ENCODE results near the gene DCAF17. TPM values are rescaled to one million over a fixed set of nuclear protein-coding genes. Genes with fewer than 3 reads are reported as not detected.

The DCAF17 gene
- total and polyA plus RNA-seq, 2 of the 13 experiments (the other 11 are each of a cell fraction or from before 2014, with no cell fraction given) = 13.7 to 30.0 TPM

- TF ChIP-seq, protein P1, sequence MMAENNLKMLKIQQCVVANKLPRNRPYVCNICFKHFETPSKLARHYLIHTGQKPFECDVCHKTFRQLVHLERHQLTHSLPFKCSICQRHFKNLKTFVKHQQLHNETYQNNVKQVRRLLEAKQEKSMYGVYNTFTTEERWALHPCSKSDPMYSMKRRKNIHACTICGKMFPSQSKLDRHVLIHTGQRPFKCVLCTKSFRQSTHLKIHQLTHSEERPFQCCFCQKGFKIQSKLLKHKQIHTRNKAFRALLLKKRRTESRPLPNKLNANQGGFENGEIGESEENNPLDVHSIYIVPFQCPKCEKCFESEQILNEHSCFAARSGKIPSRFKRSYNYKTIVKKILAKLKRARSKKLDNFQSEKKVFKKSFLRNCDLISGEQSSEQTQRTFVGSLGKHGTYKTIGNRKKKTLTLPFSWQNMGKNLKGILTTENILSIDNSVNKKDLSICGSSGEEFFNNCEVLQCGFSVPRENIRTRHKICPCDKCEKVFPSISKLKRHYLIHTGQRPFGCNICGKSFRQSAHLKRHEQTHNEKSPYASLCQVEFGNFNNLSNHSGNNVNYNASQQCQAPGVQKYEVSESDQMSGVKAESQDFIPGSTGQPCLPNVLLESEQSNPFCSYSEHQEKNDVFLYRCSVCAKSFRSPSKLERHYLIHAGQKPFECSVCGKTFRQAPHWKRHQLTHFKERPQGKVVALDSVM (CRISPR knock-in tag; IDR thresholded peaks at IDR 0.05) = peak; percentile 75; the same call in 1 of the 2 replicates
- TF ChIP-seq, protein P2, sequence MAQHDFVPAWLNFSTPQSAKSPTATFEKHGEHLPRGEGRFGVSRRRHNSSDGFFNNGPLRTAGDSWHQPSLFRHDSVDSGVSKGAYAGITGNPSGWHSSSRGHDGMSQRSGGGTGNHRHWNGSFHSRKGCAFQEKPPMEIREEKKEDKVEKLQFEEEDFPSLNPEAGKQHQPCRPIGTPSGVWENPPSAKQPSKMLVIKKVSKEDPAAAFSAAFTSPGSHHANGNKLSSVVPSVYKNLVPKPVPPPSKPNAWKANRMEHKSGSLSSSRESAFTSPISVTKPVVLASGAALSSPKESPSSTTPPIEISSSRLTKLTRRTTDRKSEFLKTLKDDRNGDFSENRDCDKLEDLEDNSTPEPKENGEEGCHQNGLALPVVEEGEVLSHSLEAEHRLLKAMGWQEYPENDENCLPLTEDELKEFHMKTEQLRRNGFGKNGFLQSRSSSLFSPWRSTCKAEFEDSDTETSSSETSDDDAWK (CRISPR knock-in tag; IDR thresholded peaks at IDR 0.05) = no peak
- TF ChIP-seq NFYC (CRISPR knock-in tag; IDR thresholded peaks at IDR 0.05) = peak; percentile 76
- peak; percentile 97 for TF ChIP-seq ZGPAT (CRISPR knock-in tag; IDR thresholded peaks at IDR 0.05)
- TF ChIP-seq ZNF615 (CRISPR knock-in tag; IDR thresholded peaks at IDR 0.05; ENCODE audit: borderline replicate concordance) = peak; percentile 31; the same call in 1 of the 2 replicates
- TF ChIP-seq ZNF782 (CRISPR knock-in tag; IDR thresholded peaks at IDR 0.05; ENCODE audit: borderline replicate concordance) = peak; percentile 86; the same call in 1 of the 2 replicates
- TF ChIP-seq ZNF746 (CRISPR knock-in tag; IDR thresholded peaks at IDR 0.05) = peak; percentile 36
- TF ChIP-seq, protein P3, sequence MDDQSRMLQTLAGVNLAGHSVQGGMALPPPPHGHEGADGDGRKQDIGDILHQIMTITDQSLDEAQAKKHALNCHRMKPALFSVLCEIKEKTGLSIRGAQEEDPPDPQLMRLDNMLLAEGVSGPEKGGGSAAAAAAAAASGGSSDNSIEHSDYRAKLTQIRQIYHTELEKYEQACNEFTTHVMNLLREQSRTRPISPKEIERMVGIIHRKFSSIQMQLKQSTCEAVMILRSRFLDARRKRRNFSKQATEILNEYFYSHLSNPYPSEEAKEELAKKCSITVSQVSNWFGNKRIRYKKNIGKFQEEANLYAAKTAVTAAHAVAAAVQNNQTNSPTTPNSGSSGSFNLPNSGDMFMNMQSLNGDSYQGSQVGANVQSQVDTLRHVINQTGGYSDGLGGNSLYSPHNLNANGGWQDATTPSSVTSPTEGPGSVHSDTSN (CRISPR knock-in tag; IDR thresholded peaks at IDR 0.05; ENCODE audit: borderline replicate concordance) = no peak
- TF ChIP-seq ZNF414 (CRISPR knock-in tag; IDR thresholded peaks at IDR 0.05) = peak; percentile 77; the same call in 1 of the 2 replicates
- TF ChIP-seq SAFB2 (CRISPR knock-in tag; IDR thresholded peaks at IDR 0.05; ENCODE audit: borderline replicate concordance, low read depth) = peak; percentile 42; the same call in 1 of the 2 replicates
- no peak for TF ChIP-seq PLRG1 (conservative IDR thresholded peaks at IDR 0.05)
- no peak for TF ChIP-seq ZBTB21 (CRISPR knock-in tag; IDR thresholded peaks at IDR 0.05)
- no peak for TF ChIP-seq POLR2AphosphoS2 (IDR thresholded peaks at IDR 0.05; ENCODE audit: low read depth, low read length)
- TF ChIP-seq KLF16 (CRISPR knock-in tag; IDR thresholded peaks at IDR 0.05) = peak; percentile 68 to 91; a peak in 2 of 4 replicates
- TF ChIP-seq THAP11 (CRISPR knock-in tag; IDR thresholded peaks at IDR 0.05) = peak; percentile 98
- TF ChIP-seq ZNF569 (CRISPR knock-in tag; IDR thresholded peaks at IDR 0.05; ENCODE audit: borderline replicate concordance) = peak; percentile 96; the same call in 1 of the 2 replicates
- peak; percentile 89 for TF ChIP-seq ZNF740 (CRISPR knock-in tag; IDR thresholded peaks at IDR 0.05)
These were observed at the start of gene DCAF17 (continued) for GRCh38 chr2:171434013-171434989.
